LNCAP (cell line): ENCODE results near the gene GHSR.

Source experiments
- TF ChIP-seq, protein P1 (sequence below): fragments of 450-650 bp; IDR thresholded peaks from 2 replicates; pipeline ENCODE4 v1.5.1; 2017; ENCODE audit warnings: mild to moderate bottlenecking

GHSR gene

DNA sequence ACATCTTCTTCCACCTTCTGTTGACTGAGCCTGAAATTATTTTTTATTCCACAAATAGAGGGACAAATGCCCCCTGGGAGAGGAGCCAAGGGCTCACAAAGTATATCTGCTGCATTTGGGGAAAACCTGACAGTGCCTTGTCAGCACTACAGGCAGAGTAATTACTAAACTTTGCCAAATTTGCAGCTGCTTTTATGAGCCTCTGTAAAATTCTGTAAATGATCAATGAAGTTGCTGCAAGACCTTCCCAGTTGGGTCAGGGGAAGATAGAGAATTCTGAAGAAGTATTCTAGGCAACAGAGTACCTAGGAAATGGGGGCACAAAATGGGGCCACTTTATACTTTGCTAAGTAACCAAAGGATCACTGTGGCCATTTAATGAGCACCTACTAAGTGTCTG lies 10.5 kb downstream of the GHSR start:
- TF ChIP-seq, protein P1, sequence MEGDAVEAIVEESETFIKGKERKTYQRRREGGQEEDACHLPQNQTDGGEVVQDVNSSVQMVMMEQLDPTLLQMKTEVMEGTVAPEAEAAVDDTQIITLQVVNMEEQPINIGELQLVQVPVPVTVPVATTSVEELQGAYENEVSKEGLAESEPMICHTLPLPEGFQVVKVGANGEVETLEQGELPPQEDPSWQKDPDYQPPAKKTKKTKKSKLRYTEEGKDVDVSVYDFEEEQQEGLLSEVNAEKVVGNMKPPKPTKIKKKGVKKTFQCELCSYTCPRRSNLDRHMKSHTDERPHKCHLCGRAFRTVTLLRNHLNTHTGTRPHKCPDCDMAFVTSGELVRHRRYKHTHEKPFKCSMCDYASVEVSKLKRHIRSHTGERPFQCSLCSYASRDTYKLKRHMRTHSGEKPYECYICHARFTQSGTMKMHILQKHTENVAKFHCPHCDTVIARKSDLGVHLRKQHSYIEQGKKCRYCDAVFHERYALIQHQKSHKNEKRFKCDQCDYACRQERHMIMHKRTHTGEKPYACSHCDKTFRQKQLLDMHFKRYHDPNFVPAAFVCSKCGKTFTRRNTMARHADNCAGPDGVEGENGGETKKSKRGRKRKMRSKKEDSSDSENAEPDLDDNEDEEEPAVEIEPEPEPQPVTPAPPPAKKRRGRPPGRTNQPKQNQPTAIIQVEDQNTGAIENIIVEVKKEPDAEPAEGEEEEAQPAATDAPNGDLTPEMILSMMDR: no peak

DNA sequence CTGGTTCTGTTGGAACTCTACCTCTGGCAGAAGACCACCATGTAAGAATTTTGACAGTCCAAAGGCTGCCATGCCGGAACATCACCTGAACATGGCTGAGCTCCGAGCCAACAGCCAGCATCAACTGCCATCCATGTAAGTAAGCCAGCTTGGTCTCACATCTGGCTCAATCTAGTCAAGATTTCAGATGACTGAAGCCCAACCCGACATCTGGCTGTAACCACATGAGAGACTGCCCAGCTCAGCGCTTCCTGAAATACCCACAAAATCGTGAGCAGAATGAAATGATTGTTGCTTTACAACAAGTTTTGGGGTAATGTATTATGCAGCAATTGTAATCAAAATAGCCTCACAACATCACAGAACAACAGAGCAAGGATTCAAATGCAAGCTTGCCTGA lies 32.9 kb downstream of the GHSR start:
- TF ChIP-seq, protein P1: no peak

DNA sequence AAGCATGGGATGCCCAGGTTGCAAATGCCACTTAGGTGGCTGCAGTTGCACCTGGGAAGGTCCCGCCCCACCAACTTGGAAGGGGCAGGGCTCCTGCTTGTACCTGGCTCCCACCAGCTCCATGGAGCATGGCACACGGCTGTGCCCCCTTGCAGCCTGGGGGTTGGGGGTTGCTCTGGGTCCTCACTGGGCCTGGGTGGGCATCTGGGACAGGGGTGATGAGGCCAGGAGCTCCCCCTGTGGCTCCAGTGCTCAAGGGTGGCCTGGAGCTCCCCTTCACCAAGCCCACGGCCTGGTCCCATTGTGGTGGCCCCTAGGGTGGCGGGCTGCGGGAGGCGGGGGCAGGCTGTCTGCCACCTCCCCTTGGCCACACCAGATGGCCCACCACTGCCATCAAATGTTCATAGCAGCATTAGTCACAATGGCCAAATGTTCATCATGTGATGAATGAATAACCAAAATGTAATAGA lies 36.7 kb downstream of the GHSR start:
- TF ChIP-seq, protein P1: no peak

DNA sequence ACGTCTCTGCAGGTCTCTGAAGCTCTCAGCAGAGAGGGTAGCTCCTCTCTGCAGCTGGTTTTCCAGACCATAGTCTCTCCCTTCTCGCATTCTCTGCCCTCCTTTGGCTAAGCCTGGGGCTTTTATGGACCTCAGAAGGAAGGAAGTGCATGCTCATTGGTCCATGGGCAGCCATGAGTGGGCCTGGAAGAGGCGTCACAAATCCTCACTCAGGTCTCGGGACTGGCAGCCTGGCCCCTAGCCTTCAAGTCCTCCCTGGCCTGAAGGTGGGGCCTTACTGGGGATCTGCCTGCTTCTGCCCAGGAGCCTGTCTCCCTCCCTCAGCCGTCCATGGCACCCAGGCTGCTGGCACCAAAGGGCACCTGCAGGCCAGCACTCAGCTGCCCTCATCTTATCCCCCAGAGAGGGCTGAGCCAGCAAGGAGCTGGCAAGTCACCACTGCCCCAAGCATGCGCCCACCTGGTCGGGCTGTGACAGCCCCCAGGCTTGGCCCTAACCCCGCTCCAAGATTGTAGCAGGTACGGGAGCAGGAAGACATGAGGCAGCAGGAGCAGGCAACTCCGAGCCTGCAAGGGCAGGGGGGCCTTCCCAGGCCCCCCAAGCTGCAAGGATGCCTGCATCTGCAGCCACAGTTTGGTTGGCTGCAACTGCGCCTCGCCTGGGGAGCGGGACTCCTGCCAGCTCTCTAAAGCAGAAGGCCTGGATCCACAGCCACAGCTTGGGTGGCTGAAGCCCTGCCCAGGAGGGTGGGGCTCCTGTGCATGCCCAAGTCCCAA lies 37.4 kb downstream of the GHSR start:
- TF ChIP-seq, protein P1: no peak

DNA sequence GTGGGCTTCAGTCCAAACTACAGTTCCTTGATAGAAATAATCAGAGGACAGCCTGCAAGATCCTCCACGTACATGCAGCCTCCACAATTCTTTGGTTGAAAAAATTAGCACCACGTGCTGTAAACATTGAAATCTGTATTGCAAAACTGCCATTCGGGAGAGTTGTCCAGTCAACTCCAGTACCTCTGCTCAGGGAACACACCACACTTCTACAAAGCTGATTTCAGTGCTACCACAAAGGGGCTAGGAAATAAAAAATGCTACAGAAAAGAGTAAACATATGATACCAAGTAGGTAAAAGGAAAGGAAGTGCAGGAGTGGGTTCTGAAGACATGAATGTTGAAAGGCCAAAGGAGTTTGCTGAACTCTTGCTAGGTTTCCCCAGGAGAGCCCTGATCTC lies 40.4 kb downstream of the GHSR start:
- TF ChIP-seq, protein P1: no peak

DNA sequence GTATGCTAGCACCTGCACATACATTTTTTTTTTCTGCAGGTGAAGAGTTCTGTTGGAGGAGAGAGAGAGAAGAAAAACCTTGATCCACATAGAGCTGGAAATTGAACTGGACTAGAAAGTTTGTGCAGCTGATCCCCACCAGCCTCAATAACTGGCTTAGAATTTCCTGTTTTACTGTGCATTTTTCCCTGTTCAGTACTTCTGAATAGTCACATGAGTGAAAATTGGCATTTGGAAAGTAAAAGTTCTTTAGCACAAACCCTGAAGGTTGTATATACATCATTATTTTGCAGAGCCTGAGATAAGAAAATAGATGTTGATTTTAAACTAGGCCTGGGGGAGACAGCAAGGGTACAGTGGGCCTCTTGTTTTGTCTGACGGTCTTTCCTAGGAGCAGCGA lies 42.3 kb downstream of the GHSR start:
- TF ChIP-seq, protein P1: no peak

DNA sequence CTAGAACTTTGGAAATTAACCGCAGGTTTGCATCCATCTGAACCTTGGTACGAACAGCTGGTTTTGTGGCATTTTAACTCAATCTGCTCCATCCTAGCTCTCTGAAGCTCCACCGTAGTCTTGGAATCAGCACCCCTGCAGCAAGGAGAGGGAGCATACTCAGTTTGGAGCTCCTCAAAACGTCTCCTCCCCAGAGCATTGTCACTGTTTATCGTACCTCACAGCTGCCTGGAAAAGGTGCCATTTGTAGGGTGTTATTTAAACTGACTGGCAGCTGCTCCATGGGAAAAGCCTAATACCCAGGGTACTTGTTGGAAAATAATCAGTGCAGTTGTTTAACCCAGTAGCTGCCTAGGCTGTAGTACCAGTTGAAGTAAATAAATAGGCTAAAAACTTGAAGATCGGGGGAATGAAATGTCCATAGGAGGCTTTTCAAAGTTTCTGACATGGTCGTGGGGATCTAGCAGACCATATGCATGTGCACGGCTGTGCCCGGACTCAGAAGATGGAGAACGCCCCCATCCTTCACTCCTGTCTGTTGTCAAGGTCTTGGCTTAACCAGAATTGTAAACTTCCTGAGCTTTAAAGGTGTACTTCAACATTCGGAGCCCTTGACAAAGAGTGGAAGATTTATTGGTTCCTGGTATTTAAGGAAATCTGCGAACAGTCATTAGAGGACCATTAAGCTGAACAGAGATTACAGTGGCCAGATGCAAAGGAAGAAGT lies 43.9 kb downstream of the GHSR start:
- TF ChIP-seq, protein P1: no peak
